ENCODE data around the gene DCAF8L2. TPM values are rescaled to one million over a fixed set of nuclear protein-coding genes. Genes with fewer than 3 reads are reported as not detected.

DCAF8L2 gene
- total and polyA plus RNA-seq, 2 donors (not counting 3 experiments of a cell fraction or from before 2014, with no cell fraction given) = 0.15 to 0.36 TPM

DNA sequence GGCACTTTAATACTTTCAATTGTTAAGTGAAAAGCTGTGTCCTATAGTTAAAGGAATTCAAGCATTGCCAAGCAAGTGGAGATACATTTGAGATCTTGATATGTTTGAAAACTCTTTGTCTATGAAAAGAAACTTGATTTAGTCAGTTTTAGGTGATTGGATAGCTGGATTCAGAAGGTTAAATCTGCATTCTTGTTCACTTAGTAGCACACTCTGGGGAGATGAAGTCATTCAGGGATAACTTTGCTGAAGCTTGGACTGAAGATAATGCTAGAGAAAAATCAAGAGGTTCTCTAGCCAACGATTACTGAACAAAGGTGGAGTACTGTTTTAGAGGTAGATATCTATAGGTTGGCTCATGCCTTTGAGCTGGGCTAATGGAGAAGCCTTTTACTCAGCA, 90.6 kb downstream of the DCAF8L2 start:
- H4K20me1 ChIP-seq (replicated peaks; ENCODE audit: control insufficient read depth, extremely low read depth, insufficient read depth, low read length) = no peaks in the 10 kb centered on the region
- no peak overlapping the region for H3K9ac ChIP-seq (replicated peaks; ENCODE audit: extremely low read depth, insufficient read depth, low read length)
- no peaks in the 10 kb centered on the region for H3K36me3 ChIP-seq (ENCODE audit: control insufficient read depth in 2 of 2, extremely low read depth in 1 of 2, insufficient read depth in 2 of 2, low read length in 2 of 2)
- FAIRE-seq (peak; percentile 63), DNase-seq (ENCODE audit: low read depth, low spot score) (peak; percentile 8)
- intact Hi-C loops (cut with micrococcal nuclease) (loop anchor here (5.0 to 10.0 kb wide), 2 partner anchors 898 to 1414 kb away; no protein-coding TSS in a partner anchor), dilution Hi-C loops (cut with MboI; ENCODE audit: extremely low pct_ligation_motif_present, low sequenced_read_pairs) (no loop called here)
- H3K27me3 ChIP-seq (ENCODE audit: control insufficient read depth in 2 of 2, insufficient read depth in 2 of 2, low read length in 2 of 2) = no peaks in the 10 kb centered on the region
- H3K79me2 ChIP-seq (ENCODE audit: control insufficient read depth, insufficient read depth, low read length) = no peaks in the 10 kb centered on the region
- H3K9me1 ChIP-seq (replicated peaks; ENCODE audit: control insufficient read depth, extremely low read depth, insufficient read depth, low read length) = no peaks in the 10 kb centered on the region
- H3K4me1 ChIP-seq (ENCODE audit: control insufficient read depth, extremely low read depth, insufficient read depth, low read length) = no peaks in the 10 kb centered on the region
- TF ChIP-seq JUN (IDR thresholded peaks at IDR 0.05; ENCODE audit: borderline replicate concordance, insufficient read depth, insufficient read length, low read depth) (no peak), FOS (IDR thresholded peaks at IDR 0.05; ENCODE audit: borderline replicate concordance, insufficient read depth, low read length) (no peak), POLR2AphosphoS5 (IDR thresholded peaks at IDR 0.05; ENCODE audit: insufficient read depth, low read depth, low read length) (no peak), MYC (IDR thresholded peaks at IDR 0.05; ENCODE audit: low read depth, low read length) (no peak), MAX (IDR thresholded peaks at IDR 0.05; ENCODE audit: insufficient read depth, insufficient read length) (no peak), GATA2 (IDR thresholded peaks at IDR 0.05; ENCODE audit: insufficient read depth, insufficient read length, low read depth, low read length) (no peak), POLR2A (IDR thresholded peaks at IDR 0.05; ENCODE audit: low read depth, low read length) (no peak), EZH2 (IDR thresholded peaks at IDR 0.05; ENCODE audit: borderline replicate concordance, low read depth, low read length, severe bottlenecking) (no peak)
- TF ChIP-seq, protein P1, sequence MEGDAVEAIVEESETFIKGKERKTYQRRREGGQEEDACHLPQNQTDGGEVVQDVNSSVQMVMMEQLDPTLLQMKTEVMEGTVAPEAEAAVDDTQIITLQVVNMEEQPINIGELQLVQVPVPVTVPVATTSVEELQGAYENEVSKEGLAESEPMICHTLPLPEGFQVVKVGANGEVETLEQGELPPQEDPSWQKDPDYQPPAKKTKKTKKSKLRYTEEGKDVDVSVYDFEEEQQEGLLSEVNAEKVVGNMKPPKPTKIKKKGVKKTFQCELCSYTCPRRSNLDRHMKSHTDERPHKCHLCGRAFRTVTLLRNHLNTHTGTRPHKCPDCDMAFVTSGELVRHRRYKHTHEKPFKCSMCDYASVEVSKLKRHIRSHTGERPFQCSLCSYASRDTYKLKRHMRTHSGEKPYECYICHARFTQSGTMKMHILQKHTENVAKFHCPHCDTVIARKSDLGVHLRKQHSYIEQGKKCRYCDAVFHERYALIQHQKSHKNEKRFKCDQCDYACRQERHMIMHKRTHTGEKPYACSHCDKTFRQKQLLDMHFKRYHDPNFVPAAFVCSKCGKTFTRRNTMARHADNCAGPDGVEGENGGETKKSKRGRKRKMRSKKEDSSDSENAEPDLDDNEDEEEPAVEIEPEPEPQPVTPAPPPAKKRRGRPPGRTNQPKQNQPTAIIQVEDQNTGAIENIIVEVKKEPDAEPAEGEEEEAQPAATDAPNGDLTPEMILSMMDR (IDR thresholded peaks at IDR 0.05; ENCODE audit: extremely low read depth in 1 of 2, insufficient read depth in 1 of 2, low read depth in 1 of 2, low read length in 2 of 2) = no peak
- H3K4me3 ChIP-seq (replicated peaks in 1 of 3; ENCODE audit: insufficient read depth in 1 of 3, low read depth in 1 of 3, low read length in 3 of 3) = no peak overlapping the region
- no peak overlapping the region for H3K27ac ChIP-seq (ENCODE audit: insufficient read depth, low read depth, low read length)
- ChIA-PET POLR2A (no interaction called here), CTCF (interaction anchor here (1.5 kb wide), 1 partner anchor 61 kb away, joined by 5 read pairs; no protein-coding TSS in a partner anchor)
- BruUV-seq (replicated peaks) = no TSS peak
- no peak overlapping the region for H2AFZ ChIP-seq (ENCODE audit: low read depth, low read length)
- no peak overlapping the region for H3K4me2 ChIP-seq (ENCODE audit: insufficient read depth, low read length)
- no peaks in the 10 kb centered on the region for H3K9me3 ChIP-seq (replicated peaks; ENCODE audit: control insufficient read depth, insufficient read depth, low read length)
